B cell (primary cell): ENCODE measurements around the gene VTCN1. TPM values are rescaled to one million over a fixed set of nuclear protein-coding genes. Genes with fewer than 3 reads are reported as not detected.

ENCODE experiments used
- ATAC-seq: fragments of 200-7000 bp; cut with Tn5 transposase; one replicate; pipeline ENCODE4 v1.10.0; 2021; ENCODE audit warnings: low read depth, mild to moderate bottlenecking, moderate number of reproducible peaks, moderate library complexity
- CTCF ChIA-PET: fragments of 350-600 bp; sonication (Branson Sonifier 250); formaldehyde crosslinking; loops from one replicate; lab custom pipeline; 2021; ENCODE audit warnings: antibody characterized with exemption, inconsistent platforms; lab: Charles Lee
- POLR2A ChIA-PET: fragments of 350-600 bp; sonication (Branson Sonifier 250); formaldehyde crosslinking; loops from one replicate; lab custom pipeline; 2021; ENCODE audit warnings: antibody characterized with exemption; lab: Charles Lee
- DNase-seq: peaks from one replicate; pipeline ENCODE4 v3.0.0; 2013
- H2AFZ ChIP-seq: 2 replicates; pipeline ENCODE4 v1.6.1; 2012; ENCODE audit warnings: mild to moderate bottlenecking, low read depth, low read length; ENCODE audit not compliant: insufficient read depth, poor library complexity, severe bottlenecking
- H3K27ac ChIP-seq, 2 donors: 1 replicate in 1 of 2; 2 replicates in 1 of 2; pipeline ENCODE4 v1.5.1; 2012 to 2013; ENCODE audit warnings: low read length in 2 of 2, mild to moderate bottlenecking in 2 of 2, moderate library complexity in 1 of 2
- H3K27me3 ChIP-seq, 4 experiments: fragments of 200-600 bp in 1 of 4; sonication (generic) in 1 of 4; replicated peaks in 1 of 4; 1 replicate in 2 of 4; 2 replicates in 2 of 4; pipeline versions ENCODE4 v1.6.1 to v1.7.0; 2013 to 2016; ENCODE audit warnings: low read length in 3 of 4, mild to moderate bottlenecking in 2 of 4, mixed read lengths in 1 of 4, moderate library complexity in 1 of 4; ENCODE audit not compliant: insufficient read depth in 4 of 4, control insufficient read depth in 3 of 4; ENCODE audit errors: control extremely low read depth in 1 of 4
- H3K36me3 ChIP-seq, 2 experiments: replicated peaks in 1 of 2; 1 replicate in 1 of 2; 2 replicates in 1 of 2; pipeline versions ENCODE4 v1.6.1 to v1.7.1; 2013; ENCODE audit warnings: low read length in 1 of 2; ENCODE audit not compliant: insufficient read depth in 2 of 2, control insufficient read depth in 1 of 2; ENCODE audit errors: control extremely low read depth in 1 of 2, extremely low read depth in 1 of 2
- H3K4me1 ChIP-seq, 2 donors: fragments of 200-600 bp in 1 of 2; sonication (generic) in 1 of 2; 1 replicate in 1 of 2; 2 replicates in 1 of 2; pipeline versions ENCODE4 v1.5.1 to v1.6.1; 2013 to 2017; ENCODE audit warnings: low read length in 2 of 2; ENCODE audit not compliant: control insufficient read depth in 2 of 2, insufficient read depth in 2 of 2
- H3K4me2 ChIP-seq: replicated peaks from 2 replicates; pipeline ENCODE3; 2012; ENCODE audit warnings: mild to moderate bottlenecking, low read depth, low read length; ENCODE audit not compliant: poor library complexity, severe bottlenecking
- H3K4me3 ChIP-seq, 5 experiments: fragments of 200-600 bp in 1 of 5; sonication (generic) in 1 of 5; 1 replicate in 3 of 5; 2 replicates in 2 of 5; pipeline versions ENCODE4 v1.5.1 to v1.7.0; 2011 to 2016; ENCODE audit warnings: low read length in 4 of 5, mild to moderate bottlenecking in 4 of 5, low read depth in 2 of 5, control low read depth in 1 of 5, moderate library complexity in 1 of 5; ENCODE audit not compliant: insufficient read depth in 1 of 5; ENCODE audit errors: control extremely low read depth in 1 of 5, extremely low read depth in 1 of 5
- H3K79me2 ChIP-seq: fragments of 200-600 bp; sonication (generic); one replicate; pipeline ENCODE4 v1.6.0; 2016; ENCODE audit warnings: low read length; ENCODE audit not compliant: control insufficient read depth, insufficient read depth
- H3K9ac ChIP-seq: fragments of 200-600 bp; sonication (generic); 2 replicates; pipeline ENCODE4 v1.6.1; 2017; ENCODE audit warnings: mild to moderate bottlenecking, low read length, moderate library complexity
- H3K9me3 ChIP-seq, 3 donors: one replicate each; pipeline versions ENCODE4 v1.6.1 to v1.7.1; 2013; ENCODE audit warnings: low read length in 2 of 3; ENCODE audit not compliant: control insufficient read depth in 2 of 3, insufficient read depth in 1 of 3; ENCODE audit errors: control extremely low read depth in 1 of 3
- H4K20me1 ChIP-seq: 2 replicates; pipeline ENCODE4 v1.6.0; 2012; ENCODE audit warnings: mild to moderate bottlenecking, low read length; ENCODE audit not compliant: insufficient read depth, control insufficient read depth, poor library complexity, severe bottlenecking
- H3K27ac Mint-ChIP-seq: one replicate; pipeline ENCODE4 v1.8.0; 2021; ENCODE audit warnings: mixed read lengths
- H3K27me3 Mint-ChIP-seq: one replicate; pipeline ENCODE4 v1.8.0; 2021; ENCODE audit warnings: mixed read lengths
- H3K4me1 Mint-ChIP-seq: one replicate; pipeline ENCODE4 v1.8.0; 2021; ENCODE audit warnings: mixed read lengths
- H3K4me3 Mint-ChIP-seq: one replicate; pipeline ENCODE4 v1.8.0; 2021; ENCODE audit warnings: mixed read lengths
- H3K9me3 Mint-ChIP-seq: one replicate; pipeline ENCODE4 v1.8.0; 2022; ENCODE audit warnings: mixed read lengths; ENCODE audit not compliant: insufficient read depth
- CTCF ChIP-seq: fragments of 200-600 bp; IDR thresholded peaks from one replicate; pipeline ENCODE4 v1.8.0; 2022; ENCODE audit warnings: antibody characterized with exemption, mild to moderate bottlenecking
- EZH2 ChIP-seq: IDR thresholded peaks from 2 replicates; pipeline ENCODE4 v1.6.1; 2012; ENCODE audit warnings: borderline replicate concordance, low read depth, mild to moderate bottlenecking, moderate library complexity, low read length; ENCODE audit not compliant: insufficient read depth, poor library complexity, severe bottlenecking
- intact Hi-C: fragments of 100-400 bp; cut with micrococcal nuclease; formaldehyde crosslinking; loops from one replicate; pipeline ENCODE4 v1.10.0; 2022
- polyA plus RNA-seq: library from polyadenylated mRNA; depleted of rRNA; stranded (reverse); fragments of >200 nt; gene quantifications from 2 replicates; pipeline ENCODE4 v1.2.3, GENCODE V29; 2012
- total RNA-seq, 2 donors: library from RNA; stranded (reverse); fragments of 120-200 nt in 1 of 2; gene quantifications; 1 replicate in 1 of 2; 2 replicates in 1 of 2; pipeline versions ENCODE4 v1.2.3 to v1.2.4, GENCODE V29; 2013 to 2022

Gene VTCN1
- total and polyA plus RNA-seq, 2 donors (not counting 1 experiment from before 2014, with no cell fraction given): not detected

- H4K20me1 ChIP-seq: no peaks in the 10 kb centered on the region
- no peak overlapping the region for H3K4me2 ChIP-seq
- ATAC-seq: no peak
- no peaks in the 10 kb centered on the region for H3K79me2 ChIP-seq
- H3K4me1 Mint-ChIP-seq: no peaks in the 10 kb centered on the region
- no peak overlapping the region for H2AFZ ChIP-seq
- H3K27me3 Mint-ChIP-seq: peaks cover 13% of the 10 kb centered on the region
- no peak overlapping the region for H3K9ac ChIP-seq
- H3K4me3 Mint-ChIP-seq: no peak overlapping the region
- no peaks in the 10 kb centered on the region for H3K4me1 ChIP-seq
- H3K4me3 ChIP-seq: no peak overlapping the region
- peaks cover 3% of the 10 kb centered on the region for H3K9me3 Mint-ChIP-seq
- intact Hi-C loops: no loop called here
- H3K36me3 ChIP-seq: no peaks in the 10 kb centered on the region
- DNase-seq: no peak
- TF ChIP-seq EZH2: no peak
- TF ChIP-seq CTCF: no peak
- ChIA-PET CTCF (interaction anchor here (0.6 kb wide), 1 partner anchor 34 kb away, joined by 3 read pairs; no protein-coding TSS in a partner anchor), POLR2A (no interaction called here)
- H3K27ac Mint-ChIP-seq: no peak overlapping the region
- no peak overlapping the region for H3K27ac ChIP-seq
- H3K9me3 ChIP-seq: peaks cover 0 to 7% (median 0%) of the 10 kb centered on the region in 3 donors
- H3K27me3 ChIP-seq: peaks cover 0 to 4% (median 0%) of the 10 kb centered on the region in 4 experiments
Measured at GRCh38 chr1:117257291-117257690, 46.6 kb upstream of the VTCN1 start.

GRCh38 chr1:117250061-117250606 is 39.4 kb upstream of the VTCN1 start:
- DNase-seq (no peak), ATAC-seq (no peak)
- CTCF ChIA-PET: no interaction called here
- POLR2A ChIA-PET: no interaction called here
- Histone ChIP-seq H3K79me2 (no peaks in the 10 kb centered on the region), H3K36me3 (no peaks in the 10 kb centered on the region), H2AFZ (no peak overlapping the region), H3K27ac (no peak overlapping the region), H3K9ac (no peak overlapping the region), H3K9me3 (no peaks in the 10 kb centered on the region), H4K20me1 (no peaks in the 10 kb centered on the region), H3K4me1 (no peaks in the 10 kb centered on the region), H3K27me3 (peaks cover 0 to 4% (median 0%) of the 10 kb centered on the region in 4 experiments), H3K4me2 (no peak overlapping the region), H3K4me3 (no peak overlapping the region)
- no peak overlapping the region for H3K4me3 Mint-ChIP-seq
- H3K27ac Mint-ChIP-seq: no peak overlapping the region
- no peaks in the 10 kb centered on the region for H3K9me3 Mint-ChIP-seq
- intact Hi-C loops: no loop called here
- H3K27me3 Mint-ChIP-seq: peaks cover 3% of the 10 kb centered on the region
- TF ChIP-seq EZH2 (no peak), CTCF (no peak)
- no peaks in the 10 kb centered on the region for H3K4me1 Mint-ChIP-seq
